NB4 (cell line): ENCODE data around the gene TNFRSF14.

Source experiments
- DNase-seq: peaks from one replicate; pipeline ENCODE4 v3.0.0; 2010; ENCODE audit warnings: low read depth
- H3K4me3 ChIP-seq: one replicate; pipeline ENCODE4 v1.5.1; 2011; ENCODE audit warnings: mild to moderate bottlenecking, low read depth, low read length, moderate library complexity
- CTCF ChIP-seq: IDR thresholded peaks from one replicate; pipeline ENCODE4 v1.5.1; 2012; ENCODE audit warnings: low read depth, low read length
- MYC ChIP-seq: IDR thresholded peaks from 2 replicates; pipeline ENCODE4 v1.6.1; 2011; ENCODE audit warnings: low read depth, low read length
- POLR2A ChIP-seq: IDR thresholded peaks from 2 replicates; pipeline ENCODE4 v1.6.1; 2011; ENCODE audit warnings: mild to moderate bottlenecking; ENCODE audit not compliant: insufficient read length; ENCODE audit errors: extremely low read depth
- TF ChIP-seq, protein P1 (sequence below): IDR thresholded peaks from 2 replicates; pipeline ENCODE4 v1.6.1; 2011; ENCODE audit warnings: low read depth, low read length

TNFRSF14 gene

DNA sequence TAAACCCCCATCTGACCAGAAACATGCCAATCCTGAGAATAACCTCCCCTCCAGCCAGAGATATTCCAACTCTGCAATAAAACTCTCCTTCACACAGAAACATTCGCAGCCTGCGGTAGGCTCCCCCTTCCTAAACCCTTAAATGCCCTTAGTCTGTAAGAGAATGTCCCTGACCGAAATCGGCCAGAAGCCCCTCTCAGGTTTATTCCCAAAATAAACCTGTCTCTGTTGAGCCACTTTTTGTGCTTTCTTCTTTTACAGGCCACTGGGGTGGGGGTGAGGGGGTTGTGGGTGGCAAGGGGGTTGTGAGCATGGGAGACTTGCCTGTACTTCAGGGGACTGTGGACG lies 35.0 kb downstream of the TNFRSF14 start:
- H3K4me3 ChIP-seq, result no peak overlapping the region
- TF ChIP-seq, protein P1, sequence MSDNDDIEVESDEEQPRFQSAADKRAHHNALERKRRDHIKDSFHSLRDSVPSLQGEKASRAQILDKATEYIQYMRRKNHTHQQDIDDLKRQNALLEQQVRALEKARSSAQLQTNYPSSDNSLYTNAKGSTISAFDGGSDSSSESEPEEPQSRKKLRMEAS, result no peak
- TF ChIP-seq MYC (no peak), CTCF (no peak), POLR2A (no peak)
- no peak for DNase-seq

DNA sequence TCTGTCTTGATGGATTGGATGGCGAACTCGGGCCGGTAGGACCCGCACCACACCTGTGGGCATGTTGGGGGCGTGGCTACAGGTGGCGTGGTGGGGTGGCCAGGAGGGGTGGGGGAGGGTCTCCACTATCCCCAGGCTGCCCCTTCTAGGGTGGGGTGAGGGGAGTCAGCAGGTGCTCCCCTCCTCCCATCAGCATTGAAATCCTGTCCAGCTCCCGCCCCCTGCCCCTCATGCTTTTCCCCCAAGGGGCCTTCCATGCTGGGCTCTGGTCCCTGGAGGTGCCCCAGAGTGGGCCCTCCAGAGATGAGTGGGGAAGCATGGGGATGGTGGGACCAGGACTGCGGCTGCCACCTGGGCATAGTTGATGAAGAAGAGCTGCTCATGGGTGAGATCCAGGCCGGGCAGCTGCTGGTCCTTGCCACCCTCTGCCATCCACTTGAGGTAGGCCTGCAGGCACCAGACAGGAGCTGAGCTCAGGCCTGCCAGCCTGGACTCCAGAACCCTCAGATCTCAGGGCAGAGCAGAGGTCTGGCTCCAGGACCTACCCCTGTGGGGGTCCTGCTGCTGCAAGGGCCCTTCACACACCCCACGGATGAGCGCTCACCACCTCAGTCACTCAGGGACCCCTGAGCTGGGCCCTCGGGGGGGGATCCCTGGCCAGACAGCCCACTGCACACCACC lies 35.5 kb downstream of the TNFRSF14 start:
- TF ChIP-seq CTCF, result no peak
- no peak for TF ChIP-seq POLR2A
- no peak for TF ChIP-seq MYC
- TF ChIP-seq, protein P1, result no peak
- no peak for DNase-seq
- no peak overlapping the region for H3K4me3 ChIP-seq

DNA sequence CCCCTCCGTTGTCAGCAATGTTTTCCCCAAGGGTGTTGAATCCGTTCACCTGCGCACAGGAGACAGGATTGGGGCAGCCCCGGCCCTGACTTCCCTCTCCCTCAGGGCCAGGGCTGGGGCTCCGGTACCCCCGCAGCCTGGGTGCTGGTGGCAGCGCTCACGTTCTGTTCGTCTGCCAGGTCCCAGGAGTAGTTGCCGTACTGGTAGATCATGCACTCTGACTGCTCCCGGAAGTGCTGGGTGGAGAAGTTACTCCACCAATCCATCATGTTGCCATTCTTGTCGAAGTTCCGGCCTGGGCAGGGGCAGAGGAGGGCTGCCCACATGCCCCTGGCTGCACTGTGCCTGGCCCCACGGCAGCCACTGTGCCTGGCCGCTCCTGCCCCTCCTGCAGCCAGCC lies 36.5 kb downstream of the TNFRSF14 start:
- DNase-seq, result no peak
- H3K4me3 ChIP-seq, result no peak overlapping the region
- TF ChIP-seq, protein P1, result no peak
- TF ChIP-seq MYC (no peak), CTCF (no peak), POLR2A (no peak)

DNA sequence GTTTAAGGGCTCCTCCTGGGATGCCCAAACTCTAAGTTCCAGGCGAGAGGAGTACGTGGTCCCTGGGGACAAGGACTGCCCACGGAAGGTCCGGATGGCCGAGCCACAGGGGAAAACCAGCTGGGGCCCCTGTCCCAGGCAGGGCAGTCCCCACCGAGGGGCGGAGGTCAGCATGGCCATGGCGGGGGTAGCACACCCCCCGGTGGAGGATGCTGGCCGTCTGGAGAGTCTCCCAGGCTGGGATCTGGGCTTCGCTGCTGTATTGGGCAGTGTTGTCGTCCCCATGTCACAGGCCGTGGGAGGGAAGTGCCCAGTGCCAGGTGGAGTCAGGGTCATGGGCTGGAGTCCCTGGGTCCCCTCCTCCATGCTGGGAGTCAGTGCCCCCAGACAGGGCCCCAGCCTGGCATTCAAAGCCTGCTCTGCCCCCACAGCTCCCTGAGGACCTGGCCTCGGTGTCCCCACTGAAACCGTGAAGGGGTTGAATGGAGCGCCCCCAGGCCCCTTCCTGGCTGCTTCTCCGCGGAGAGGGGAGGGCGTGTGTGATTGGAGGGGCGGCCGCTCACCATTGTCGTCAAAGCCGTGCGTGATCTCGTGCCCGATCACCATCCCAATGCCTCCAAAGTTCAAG lies 37.2 kb downstream of the TNFRSF14 start:
- TF ChIP-seq CTCF (no peak), MYC (no peak), POLR2A (no peak)
- TF ChIP-seq, protein P1, result no peak
- no peak overlapping the region for H3K4me3 ChIP-seq
- no peak for DNase-seq

- H3K4me3 ChIP-seq, result no peak overlapping the region
- DNase-seq, result no peak
- no peak for TF ChIP-seq CTCF
- TF ChIP-seq POLR2A, result no peak
- no peak for TF ChIP-seq MYC
- TF ChIP-seq, protein P1, result no peak
Observed at GRCh38 chr1:2594001-2594640, 38.0 kb downstream of the TNFRSF14 start.
